GM23248 (cell line): ENCODE measurements around the gene HOXB5. TPM values are rescaled to one million over a fixed set of nuclear protein-coding genes. Genes with fewer than 3 reads are reported as not detected.
A peak's percentile ranks its signal among the peaks of the same experiment; 100 is the strongest.

Experiments
- DNase-seq: peaks from one replicate; pipeline ENCODE4 v3.0.0-alpha.2; 2015
- H2AFZ ChIP-seq: fragments of 200-600 bp; sonication (generic); 2 replicates; pipeline ENCODE4 v1.6.1; 2016; ENCODE audit warnings: antibody characterized with exemption
- H3F3A ChIP-seq: fragments of 200-600 bp; sonication (generic); 2 replicates; pipeline ENCODE4 v1.6.1; 2016; ENCODE audit warnings: mild to moderate bottlenecking, antibody characterized with exemption, mixed run types; ENCODE audit not compliant: insufficient read depth
- H3K27ac ChIP-seq: fragments of 200-600 bp; sonication (generic); 2 replicates; pipeline ENCODE4 v1.5.1; 2016; ENCODE audit warnings: mild to moderate bottlenecking
- H3K27me3 ChIP-seq: fragments of 200-600 bp; sonication (generic); replicated peaks from 2 replicates; pipeline ENCODE4 v1.6.1; 2016; ENCODE audit warnings: mild to moderate bottlenecking; ENCODE audit not compliant: insufficient read depth
- H3K36me3 ChIP-seq: fragments of 200-600 bp; sonication (generic); 2 replicates; pipeline ENCODE4 v1.6.1; 2016; ENCODE audit warnings: low read depth, mild to moderate bottlenecking
- H3K4me1 ChIP-seq: fragments of 200-600 bp; sonication (generic); 2 replicates; pipeline ENCODE4 v1.6.1; 2016; ENCODE audit warnings: mild to moderate bottlenecking; ENCODE audit not compliant: insufficient read depth
- H3K4me2 ChIP-seq: fragments of 200-600 bp; sonication (generic); one replicate; pipeline ENCODE4 v1.6.1; 2016; ENCODE audit warnings: mild to moderate bottlenecking; ENCODE audit not compliant: unreplicated experiment
- H3K4me3 ChIP-seq: fragments of 200-600 bp; sonication (generic); 2 replicates; pipeline ENCODE4 v1.5.1; 2016; ENCODE audit warnings: mild to moderate bottlenecking
- H3K79me2 ChIP-seq: fragments of 200-600 bp; sonication (generic); 2 replicates; pipeline ENCODE4 v1.6.1; 2016; ENCODE audit warnings: mild to moderate bottlenecking; ENCODE audit not compliant: insufficient read depth
- H3K9ac ChIP-seq: fragments of 200-600 bp; sonication (generic); 2 replicates; pipeline ENCODE4 v1.6.1; 2016; ENCODE audit warnings: mild to moderate bottlenecking
- H3K9me2 ChIP-seq: fragments of 200-600 bp; sonication (generic); 2 replicates; pipeline ENCODE4 v1.6.1; 2016; ENCODE audit warnings: mixed run types, mild to moderate bottlenecking, moderate library complexity; ENCODE audit not compliant: insufficient read depth
- H3K9me3 ChIP-seq: fragments of 200-600 bp; sonication (generic); one replicate; pipeline ENCODE4 v1.6.1; 2017; ENCODE audit warnings: low read depth
- H4K20me1 ChIP-seq: fragments of 200-600 bp; sonication (generic); 2 replicates; pipeline ENCODE4 v1.6.0; 2016; ENCODE audit not compliant: insufficient read depth
- EZH2 ChIP-seq: fragments of 200-600 bp; sonication (generic); IDR thresholded peaks from 2 replicates; pipeline ENCODE4 v1.6.1; 2018; ENCODE audit warnings: antibody characterized with exemption, mild to moderate bottlenecking; ENCODE audit not compliant: insufficient read depth, poor library complexity, severe bottlenecking
- EZH2phosphoT487 ChIP-seq: fragments of 200-600 bp; sonication (generic); IDR thresholded peaks from 2 replicates; pipeline ENCODE4 v1.6.1; 2018; ENCODE audit warnings: antibody characterized with exemption, moderate library complexity, mild to moderate bottlenecking, low read depth; ENCODE audit not compliant: insufficient read depth
- WGBS, 2 experiments: methylation state at CpG; one replicate each; pipeline ENCODE4 v1.1.6; 2015 to 2017; ENCODE audit warnings: low lambda C conversion rate in 2 of 2, low coverage in 1 of 2; ENCODE audit errors: missing lambda C conversion rate in 2 of 2; 5-methylcytosine and 5-hydroxymethylcytosine counted together
- in situ Hi-C: fragments of 300-500 bp; cut with MboI; formaldehyde crosslinking; loops from 2 replicates; pipeline ENCODE4 v1.15.0; 2020
- polyA plus RNA-seq: library from polyadenylated mRNA; unstranded; fragments of >200 nt; fragmentation: Nextera tagmentation; extraction: Ambion mirVana; gene quantifications from 2 replicates; pipeline ENCODE4 v1.2.1, GENCODE V29; 2016
- total RNA-seq: library from RNA; depleted of rRNA; stranded (reverse); fragments of >200 nt; shearing (Covaris generic); gene quantifications from 2 replicates; pipeline ENCODE4 v1.2.3, GENCODE V29; 2014

The HOXB5 gene
- total and polyA plus RNA-seq, 2 experiments from 2014 or later = 0.22 to 2.0 TPM

DNA sequence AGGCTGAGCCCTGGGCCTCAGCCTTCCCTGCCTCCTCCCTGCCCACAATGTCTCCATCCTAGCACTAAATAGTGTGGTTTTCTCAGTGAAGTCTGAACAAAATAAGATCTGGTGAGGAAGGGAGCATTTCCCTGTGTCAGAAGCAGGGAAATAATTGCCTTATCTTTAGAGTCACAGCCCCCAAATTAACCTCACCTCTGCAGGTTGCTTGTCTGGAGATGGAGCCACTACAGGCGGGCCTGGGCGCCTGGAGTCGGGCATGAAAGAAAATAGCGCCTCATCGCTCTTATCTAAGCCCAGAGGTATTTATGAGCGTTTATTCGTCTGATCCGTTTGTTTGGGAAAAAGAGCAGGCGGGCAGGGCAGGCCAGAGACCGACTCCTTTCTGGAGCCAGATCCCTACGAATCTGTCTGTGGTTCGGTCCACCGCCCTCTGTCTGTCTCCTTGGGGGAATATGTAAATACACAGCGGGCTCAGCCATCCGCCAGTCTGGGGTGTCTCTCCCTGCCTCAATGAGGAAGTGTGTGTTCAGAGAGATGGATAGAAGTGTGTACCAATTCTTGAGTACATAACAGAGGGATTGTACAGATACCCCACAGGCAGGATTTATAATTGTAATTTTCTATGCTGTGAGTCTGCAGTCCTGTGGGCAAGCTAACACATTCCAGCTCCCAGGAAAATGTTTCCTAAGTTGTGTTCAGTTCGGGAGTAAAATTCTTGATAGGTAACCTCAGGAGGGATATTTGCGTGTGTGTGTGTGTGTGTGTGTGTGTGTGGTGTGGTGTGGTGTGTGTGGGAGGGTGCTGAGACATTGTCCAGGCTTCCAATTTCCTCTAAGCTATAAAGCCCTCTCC is 6.9 kb upstream of the HOXB5 start:
- Histone ChIP-seq H3K9me2 (no peaks in the 10 kb centered on the region), H3K79me2 (peaks cover 64% of the 10 kb centered on the region), H3K4me2 (no peak overlapping the region)

GRCh38 chr17:48599354-48599753 is 5.8 kb upstream of the HOXB5 start:
- H2AFZ ChIP-seq = no peak overlapping the region
- H4K20me1 ChIP-seq = no peaks in the 10 kb centered on the region
- H3F3A ChIP-seq = 0 out of 2 replicates have a peak, but pooled peaks cover 4% of the 10 kb centered on the region
- no peak overlapping the region for H3K4me3 ChIP-seq
- 0 out of 2 replicates have a peak, but pooled peaks cover 3% of the 10 kb centered on the region for H3K4me1 ChIP-seq
- H3K9ac ChIP-seq = no peak overlapping the region
- no peaks in the 10 kb centered on the region for H3K9me2 ChIP-seq
- no peak for DNase-seq
- in situ Hi-C loops = no loop called here
- H3K36me3 ChIP-seq = no peaks in the 10 kb centered on the region
- peaks cover 64% of the 10 kb centered on the region for H3K79me2 ChIP-seq
- TF ChIP-seq EZH2phosphoT487 (no peak), EZH2 (no peak)
- no peaks in the 10 kb centered on the region for H3K9me3 ChIP-seq
- H3K27ac ChIP-seq = no peak overlapping the region
- H3K4me2 ChIP-seq = no peak overlapping the region
- H3K27me3 ChIP-seq = 0 out of 2 replicates have a peak, but pooled peaks cover 2% of the 10 kb centered on the region
- 86 to 87% methylated on average over 5 of the region's 5 CpGs for WGBS, 2 experiments

More for the DNA sequence above, 6.9 kb upstream of the HOXB5 start:
- no peak overlapping the region for H2AFZ ChIP-seq
- 0 out of 2 replicates have a peak, but pooled peaks cover 8% of the 10 kb centered on the region for H3F3A ChIP-seq
- no peak overlapping the region for H3K27ac ChIP-seq
- H3K27me3 ChIP-seq = 0 out of 2 replicates have a peak, but pooled peaks cover 2% of the 10 kb centered on the region
- 0 out of 2 replicates have a peak, but pooled peaks cover 3% of the 10 kb centered on the region for H3K4me1 ChIP-seq
- H3K4me3 ChIP-seq = no peak overlapping the region
- H4K20me1 ChIP-seq = no peaks in the 10 kb centered on the region
- no peaks in the 10 kb centered on the region for H3K36me3 ChIP-seq
- 86 to 90% methylated on average over 17 of the region's 17 CpGs for WGBS, 2 experiments
- in situ Hi-C loops = no loop called here
- H3K9ac ChIP-seq = no peak overlapping the region
- no peaks in the 10 kb centered on the region for H3K9me3 ChIP-seq
- DNase-seq = no peak
- TF ChIP-seq EZH2phosphoT487 = no peak
- TF ChIP-seq EZH2 = no peak

GRCh38 chr17:48598736-48599135 is 5.2 kb upstream of the HOXB5 start:
- Histone ChIP-seq H3K79me2 (peaks cover 64% of the 10 kb centered on the region), H3K36me3 (no peaks in the 10 kb centered on the region), H3F3A (no peaks in the 10 kb centered on the region), H3K9me3 (no peaks in the 10 kb centered on the region), H3K9me2 (no peaks in the 10 kb centered on the region), H3K27ac (no peak overlapping the region), H3K27me3 (0 out of 2 replicates have a peak, but pooled peaks cover 2% of the 10 kb centered on the region), H2AFZ (no peak overlapping the region), H4K20me1 (no peaks in the 10 kb centered on the region), H3K9ac (no peak overlapping the region), H3K4me2 (no peak overlapping the region), H3K4me1 (0 out of 2 replicates have a peak, but pooled peaks cover 6% of the 10 kb centered on the region), H3K4me3 (no peak overlapping the region)
- WGBS, 2 experiments = 81 to 84% methylated on average over 7 of the region's 7 CpGs
- TF ChIP-seq EZH2 (no peak), EZH2phosphoT487 (no peak)
- in situ Hi-C loops = no loop called here
- DNase-seq = no peak

DNA sequence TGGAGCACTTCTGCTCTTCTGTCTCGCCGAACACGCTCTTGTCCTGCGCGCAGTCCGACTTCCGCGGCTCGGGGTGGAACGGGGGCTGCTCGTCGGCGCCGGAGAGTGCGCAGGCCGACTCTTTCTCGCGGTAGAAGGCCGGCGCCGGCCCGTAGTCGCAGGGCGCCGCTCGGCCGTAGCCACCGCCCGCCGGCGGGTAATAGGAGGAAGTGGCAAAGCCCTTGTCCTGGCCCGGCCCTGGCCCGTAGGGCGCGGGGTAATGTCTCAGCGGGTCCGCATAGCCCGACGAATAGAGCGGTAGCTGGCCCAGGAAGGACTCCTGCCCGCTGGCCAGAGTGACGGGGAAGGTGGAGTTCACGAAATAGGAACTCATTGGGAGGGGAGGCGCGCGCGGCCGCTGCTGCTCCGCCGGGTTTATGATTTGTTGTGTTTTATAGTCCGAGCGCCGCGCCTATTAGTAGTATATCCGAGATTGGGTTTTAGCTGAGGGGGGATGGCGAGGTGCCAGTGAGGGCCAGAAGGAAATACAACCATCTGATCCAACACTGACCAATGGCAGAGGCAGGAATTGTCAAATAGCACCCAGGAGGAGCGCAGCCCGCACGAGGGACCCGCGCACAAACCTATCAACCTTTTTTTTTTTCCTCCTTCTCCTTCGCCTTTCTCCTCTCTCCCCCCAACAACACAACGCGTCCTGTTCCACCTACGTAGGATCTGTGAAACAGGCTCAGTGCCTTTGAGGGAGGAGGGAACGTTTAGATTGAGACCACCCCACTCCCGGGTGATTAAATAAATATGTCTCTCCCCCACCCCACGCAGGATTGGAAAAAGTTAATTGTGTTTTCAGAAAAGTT is 4.4 kb upstream of the HOXB5 start:
- H3K9me2 ChIP-seq = no peaks in the 10 kb centered on the region
- peaks cover 59% of the 10 kb centered on the region for H3K79me2 ChIP-seq
- peak overlapping the region; percentile 87 for H3K4me2 ChIP-seq
- no peak for TF ChIP-seq EZH2phosphoT487
- no peak for TF ChIP-seq EZH2
- H3K4me3 ChIP-seq = peak overlapping the region; percentile 92
- 0 out of 2 replicates have a peak, but pooled peaks cover 6% of the 10 kb centered on the region for H3K4me1 ChIP-seq
- WGBS, 2 experiments = 4% methylated on average over 68 of the region's 68 CpGs
- no peaks in the 10 kb centered on the region for H3K36me3 ChIP-seq
- H3K27me3 ChIP-seq = 0 out of 2 replicates have a peak, but pooled peaks cover 2% of the 10 kb centered on the region
- no peaks in the 10 kb centered on the region for H3K9me3 ChIP-seq
- peak overlapping the region; percentile 65 for H3K27ac ChIP-seq
- H3F3A ChIP-seq = no peaks in the 10 kb centered on the region
- in situ Hi-C loops = no loop called here
- no peaks in the 10 kb centered on the region for H4K20me1 ChIP-seq
- H3K9ac ChIP-seq = peak overlapping the region; percentile 87
- peak; percentile 80 for DNase-seq
- peak overlapping the region; percentile 89 for H2AFZ ChIP-seq
